Measurements from ENCODE around the gene TLR10.

The TLR10 gene

GRCh38 chr4:38735870-38736269, 46.9 kb downstream of the TLR10 start:
- Mint-ChIP-seq H3K27ac (no peak overlapping the region), H3K4me1 (ENCODE audit: low read depth) (peaks cover 10% of the 10 kb centered on the region), H3K9me3 (peaks cover 13% of the 10 kb centered on the region), H3K4me3 (no peak overlapping the region), H3K36me3 (ENCODE audit: low read depth) (no peaks in the 10 kb centered on the region), H3K27me3 (peaks cover 9% of the 10 kb centered on the region)

GRCh38 chr4:38734911-38735310, 47.9 kb downstream of the TLR10 start:
- H3K36me3 Mint-ChIP-seq (ENCODE audit: low read depth): no peaks in the 10 kb centered on the region
- H3K27ac Mint-ChIP-seq: no peak overlapping the region
- H3K4me3 Mint-ChIP-seq: no peak overlapping the region
- peaks cover 13% of the 10 kb centered on the region for H3K9me3 Mint-ChIP-seq
- peaks cover 20% of the 10 kb centered on the region for H3K4me1 Mint-ChIP-seq (ENCODE audit: low read depth)
- peaks cover 9% of the 10 kb centered on the region for H3K27me3 Mint-ChIP-seq

DNA sequence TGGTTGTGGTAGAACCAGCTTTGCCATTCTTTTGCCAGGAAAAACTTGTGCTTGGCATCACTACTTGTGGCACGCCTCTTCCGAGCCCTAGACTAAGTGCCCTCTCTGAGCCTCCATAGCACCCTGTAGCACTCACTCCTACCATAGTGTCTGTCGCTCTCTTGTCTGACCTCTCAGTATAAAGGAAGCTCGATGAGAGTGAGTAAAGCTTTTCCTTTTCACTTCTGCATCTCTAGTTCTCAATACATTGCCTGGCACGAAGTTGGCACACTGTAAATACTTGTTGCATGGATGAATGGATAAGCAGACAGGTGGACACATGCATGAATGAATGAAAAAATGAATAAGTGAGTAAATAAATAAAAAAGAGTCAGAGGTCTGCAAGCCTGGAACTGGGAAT, 48.3 kb downstream of the TLR10 start:
- Mint-ChIP-seq H3K27me3 (peaks cover 9% of the 10 kb centered on the region), H3K4me1 (ENCODE audit: low read depth) (peaks cover 20% of the 10 kb centered on the region), H3K4me3 (no peak overlapping the region), H3K36me3 (ENCODE audit: low read depth) (no peaks in the 10 kb centered on the region), H3K9me3 (peaks cover 13% of the 10 kb centered on the region), H3K27ac (no peak overlapping the region)

DNA sequence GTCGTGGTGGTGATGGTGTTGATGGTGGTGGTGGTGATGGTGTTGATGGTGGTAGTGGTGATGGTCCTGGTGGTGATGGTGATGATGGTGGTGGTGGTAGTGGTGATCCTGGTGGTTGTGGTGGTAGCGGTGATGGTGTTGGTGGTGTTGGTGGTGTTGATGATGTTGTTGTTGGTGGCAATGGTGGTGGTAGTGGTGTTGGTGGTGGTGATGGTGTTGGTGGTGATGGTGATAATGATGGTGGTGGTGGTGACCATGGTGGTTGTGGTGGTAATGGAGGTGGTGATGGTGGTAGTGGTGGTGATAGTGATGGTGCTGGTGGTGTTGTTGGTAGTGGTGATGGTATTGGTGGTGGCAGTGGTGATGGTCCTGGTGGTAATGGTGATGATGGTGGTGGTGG, 49.1 kb downstream of the TLR10 start:
- H3K9me3 Mint-ChIP-seq: peaks cover 13% of the 10 kb centered on the region
- H3K27me3 Mint-ChIP-seq: peaks cover 9% of the 10 kb centered on the region
- H3K4me1 Mint-ChIP-seq (ENCODE audit: low read depth): peaks cover 25% of the 10 kb centered on the region
- peak overlapping the region; percentile 86 for H3K27ac Mint-ChIP-seq
- peak overlapping the region; percentile 39 for H3K4me3 Mint-ChIP-seq
- H3K36me3 Mint-ChIP-seq (ENCODE audit: low read depth): no peaks in the 10 kb centered on the region

DNA sequence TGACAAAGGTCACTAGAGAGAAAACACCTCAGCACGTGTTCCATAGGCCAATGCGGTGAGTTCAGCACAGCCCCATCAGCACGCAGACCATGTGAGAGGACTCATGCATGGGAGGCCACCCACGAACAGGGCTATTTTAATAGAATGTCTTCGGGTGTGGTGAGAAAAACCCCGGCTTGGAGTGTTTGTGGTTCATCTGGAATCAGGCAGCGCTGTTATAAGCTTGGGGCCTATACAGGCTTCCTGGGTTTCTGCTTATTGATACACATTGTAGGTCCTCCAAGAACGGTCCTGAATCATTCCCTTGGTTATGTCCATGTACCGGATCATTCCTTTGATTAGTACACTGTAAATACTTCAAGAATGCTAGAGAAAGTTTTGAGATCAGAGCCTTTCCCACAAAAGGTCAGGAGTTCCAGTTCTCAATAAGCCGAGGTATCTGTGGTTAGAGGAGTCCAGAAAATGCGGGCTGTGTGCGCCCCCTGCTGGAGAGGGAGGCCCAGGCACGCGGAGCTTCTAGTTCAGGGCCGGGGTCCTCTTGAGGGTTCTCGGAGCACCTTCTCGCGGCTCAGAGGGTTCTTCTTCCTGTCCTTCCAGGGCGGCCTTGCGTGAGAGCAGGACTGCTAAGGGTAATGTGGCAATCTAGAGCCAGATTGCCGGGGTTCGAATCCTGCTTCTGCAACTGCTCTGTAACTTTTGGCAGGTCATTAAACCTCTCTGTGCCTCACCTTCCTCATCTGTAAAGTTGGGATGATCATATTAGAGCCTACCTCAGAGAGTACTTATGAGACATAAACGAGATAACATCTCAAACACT, 51.8 kb downstream of the TLR10 start:
- Mint-ChIP-seq H3K4me3 (peak overlapping the region; percentile 33), H3K9me3 (peaks cover 13% of the 10 kb centered on the region), H3K36me3 (ENCODE audit: low read depth) (no peaks in the 10 kb centered on the region), H3K27ac (peak overlapping the region; percentile 68), H3K4me1 (ENCODE audit: low read depth) (peaks cover 25% of the 10 kb centered on the region), H3K27me3 (peaks cover 8% of the 10 kb centered on the region)

DNA sequence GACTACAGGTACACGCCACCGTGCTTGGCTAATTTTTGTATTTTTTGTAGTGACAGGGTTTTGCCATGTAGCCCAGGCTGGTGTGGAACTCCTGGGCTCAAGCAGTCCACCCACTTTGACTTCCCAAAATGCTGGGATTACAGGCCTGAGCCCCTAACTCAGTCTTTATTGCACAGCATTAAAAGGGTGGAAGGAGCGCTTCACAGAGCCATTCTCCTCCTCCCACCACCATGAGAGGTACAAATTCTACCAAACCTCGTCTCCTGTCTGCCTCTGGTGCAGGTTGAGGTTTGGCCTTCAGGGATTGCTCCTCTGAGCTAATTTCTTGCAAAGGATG, 52.3 kb downstream of the TLR10 start:
- Mint-ChIP-seq H3K27ac (peak overlapping the region; percentile 68), H3K27me3 (peaks cover 5% of the 10 kb centered on the region), H3K9me3 (peaks cover 13% of the 10 kb centered on the region), H3K4me3 (no peak overlapping the region), H3K36me3 (ENCODE audit: low read depth) (no peaks in the 10 kb centered on the region), H3K4me1 (ENCODE audit: low read depth) (peaks cover 25% of the 10 kb centered on the region)

- Mint-ChIP-seq H3K27me3 (peaks cover 3% of the 10 kb centered on the region), H3K9me3 (peaks cover 10% of the 10 kb centered on the region), H3K4me1 (ENCODE audit: low read depth) (peaks cover 22% of the 10 kb centered on the region), H3K4me3 (no peak overlapping the region), H3K36me3 (ENCODE audit: low read depth) (no peaks in the 10 kb centered on the region), H3K27ac (no peak overlapping the region)
Observed at GRCh38 chr4:38728631-38729141, 54.1 kb downstream of the TLR10 start.

DNA sequence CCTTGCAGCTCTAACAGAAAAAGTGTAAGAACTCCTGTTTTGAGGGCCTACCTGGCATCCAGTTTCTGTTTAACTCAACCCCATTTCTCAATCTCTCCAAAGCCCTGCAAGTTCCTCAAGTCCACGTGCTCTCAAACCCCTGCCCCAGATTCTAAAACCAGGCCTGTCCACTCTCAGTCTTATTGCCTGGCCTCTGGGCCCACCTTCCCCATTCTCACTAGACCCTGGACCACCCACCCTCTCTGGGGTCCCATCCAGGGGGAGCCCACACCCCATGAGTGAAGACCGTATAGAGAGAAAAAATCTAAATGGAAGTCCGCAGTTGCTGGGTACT, 58.3 kb downstream of the TLR10 start:
- Mint-ChIP-seq H3K36me3 (ENCODE audit: low read depth) (no peaks in the 10 kb centered on the region), H3K27me3 (no peaks in the 10 kb centered on the region), H3K27ac (peak overlapping the region; percentile 46), H3K9me3 (no peaks in the 10 kb centered on the region), H3K4me3 (no peak overlapping the region), H3K4me1 (ENCODE audit: low read depth) (peaks cover 5% of the 10 kb centered on the region)

- Mint-ChIP-seq H3K36me3 (ENCODE audit: low read depth) (no peaks in the 10 kb centered on the region), H3K4me1 (ENCODE audit: low read depth) (peaks cover 2% of the 10 kb centered on the region), H3K27ac (peak overlapping the region; percentile 46), H3K9me3 (no peaks in the 10 kb centered on the region), H3K27me3 (no peaks in the 10 kb centered on the region), H3K4me3 (no peak overlapping the region)
Observed at GRCh38 chr4:38723726-38724474, 58.9 kb downstream of the TLR10 start.

GRCh38 chr4:38723114-38723513, 59.7 kb downstream of the TLR10 start:
- H3K27ac Mint-ChIP-seq: no peak overlapping the region
- H3K9me3 Mint-ChIP-seq: no peaks in the 10 kb centered on the region
- no peaks in the 10 kb centered on the region for H3K4me1 Mint-ChIP-seq (ENCODE audit: low read depth)
- no peaks in the 10 kb centered on the region for H3K27me3 Mint-ChIP-seq
- H3K4me3 Mint-ChIP-seq: no peak overlapping the region
- no peaks in the 10 kb centered on the region for H3K36me3 Mint-ChIP-seq (ENCODE audit: low read depth)
